GM18519 (cell line): ENCODE results near the gene PNLIPRP2.

Experiments
- ATAC-seq: cut with Tn5 transposase; IDR thresholded peaks from one replicate; pipeline ENCODE4 v1.9.1; 2021; ENCODE audit warnings: mild to moderate bottlenecking, moderate library complexity; ENCODE audit not compliant: unreplicated experiment, low FRiP score

PNLIPRP2 gene

GRCh38 chr10:116676118-116676517 is 55.4 kb downstream of the PNLIPRP2 start:
- no peak for ATAC-seq

GRCh38 chr10:116676633-116677032 is 55.9 kb downstream of the PNLIPRP2 start:
- ATAC-seq: no peak

- ATAC-seq: no peak
These were observed 58.6 kb downstream of the PNLIPRP2 start for GRCh38 chr10:116679351-116679750.

- ATAC-seq: no peak
These were observed 62.4 kb downstream of the PNLIPRP2 start for GRCh38 chr10:116683166-116683565.

GRCh38 chr10:116683821-116684220 is 63.1 kb downstream of the PNLIPRP2 start:
- ATAC-seq: no peak

GRCh38 chr10:116684781-116685180 is 64.0 kb downstream of the PNLIPRP2 start:
- ATAC-seq: no peak

GRCh38 chr10:116685807-116686206 is 65.1 kb downstream of the PNLIPRP2 start:
- no peak for ATAC-seq

GRCh38 chr10:116686632-116687031 is 65.9 kb downstream of the PNLIPRP2 start:
- ATAC-seq: no peak

- ATAC-seq: no peak
These were observed 66.9 kb downstream of the PNLIPRP2 start for GRCh38 chr10:116687633-116688032.

GRCh38 chr10:116688241-116688711 is 67.5 kb downstream of the PNLIPRP2 start:
- no peak for ATAC-seq

GRCh38 chr10:116688741-116689495 is 68.2 kb downstream of the PNLIPRP2 start:
- ATAC-seq: no peak

GRCh38 chr10:116689744-116690143 is 69.0 kb downstream of the PNLIPRP2 start:
- no peak for ATAC-seq

- no peak for ATAC-seq
These were observed 69.9 kb downstream of the PNLIPRP2 start for GRCh38 chr10:116690356-116691322.

GRCh38 chr10:116691635-116692034 is 70.9 kb downstream of the PNLIPRP2 start:
- no peak for ATAC-seq

GRCh38 chr10:116692225-116692624 is 71.5 kb downstream of the PNLIPRP2 start:
- no peak for ATAC-seq

- no peak for ATAC-seq
These were observed 73.6 kb downstream of the PNLIPRP2 start for GRCh38 chr10:116694243-116694926.
